Measurements from ENCODE around the gene PHF10. TPM values are rescaled to one million over a fixed set of nuclear protein-coding genes. Genes with fewer than 3 reads are reported as not detected.

PHF10 gene
- total RNA-seq, 1 donor: 64.5 TPM

GRCh38 chr6:169669889-169670288, 54.4 kb downstream of the PHF10 start:
- Histone ChIP-seq H3K27me3 (ENCODE audit: insufficient read depth, low read length) (no peaks in the 10 kb centered on the region), H3K4me1 (ENCODE audit: insufficient read depth, low read length) (peaks cover 9% of the 10 kb centered on the region), H3K9me3 (ENCODE audit: low read depth, low read length) (no peaks in the 10 kb centered on the region)

GRCh38 chr6:169669147-169669546, 55.2 kb downstream of the PHF10 start:
- Histone ChIP-seq H3K27me3 (ENCODE audit: insufficient read depth, low read length) (no peaks in the 10 kb centered on the region), H3K4me1 (ENCODE audit: insufficient read depth, low read length) (peaks cover 9% of the 10 kb centered on the region), H3K9me3 (ENCODE audit: low read depth, low read length) (no peaks in the 10 kb centered on the region), H3K4me3 (ENCODE audit: low read length) (no peak overlapping the region)

More at GRCh38 chr6:169669889-169670288, 54.4 kb downstream of the PHF10 start:
- no peak overlapping the region for H3K4me3 ChIP-seq (ENCODE audit: low read length)

GRCh38 chr6:169668203-169668847, 56.0 kb downstream of the PHF10 start:
- Histone ChIP-seq H3K4me1 (ENCODE audit: insufficient read depth, low read length) (peaks cover 9% of the 10 kb centered on the region), H3K27me3 (ENCODE audit: insufficient read depth, low read length) (no peaks in the 10 kb centered on the region)

GRCh38 chr6:169667716-169668115, 56.6 kb downstream of the PHF10 start:
- H3K4me3 ChIP-seq (ENCODE audit: low read length): no peak overlapping the region
- H3K27me3 ChIP-seq (ENCODE audit: insufficient read depth, low read length): no peaks in the 10 kb centered on the region
- H3K9me3 ChIP-seq (ENCODE audit: low read depth, low read length): no peaks in the 10 kb centered on the region
- peaks cover 9% of the 10 kb centered on the region for H3K4me1 ChIP-seq (ENCODE audit: insufficient read depth, low read length)

More at GRCh38 chr6:169668203-169668847, 56.0 kb downstream of the PHF10 start:
- no peak overlapping the region for H3K4me3 ChIP-seq (ENCODE audit: low read length)
- no peaks in the 10 kb centered on the region for H3K9me3 ChIP-seq (ENCODE audit: low read depth, low read length)

GRCh38 chr6:169666441-169666840, 57.9 kb downstream of the PHF10 start:
- H3K9me3 ChIP-seq (ENCODE audit: low read depth, low read length): no peaks in the 10 kb centered on the region
- no peaks in the 10 kb centered on the region for H3K27me3 ChIP-seq (ENCODE audit: insufficient read depth, low read length)
- peaks cover 9% of the 10 kb centered on the region for H3K4me1 ChIP-seq (ENCODE audit: insufficient read depth, low read length)
- H3K4me3 ChIP-seq (ENCODE audit: low read length): no peak overlapping the region

DNA sequence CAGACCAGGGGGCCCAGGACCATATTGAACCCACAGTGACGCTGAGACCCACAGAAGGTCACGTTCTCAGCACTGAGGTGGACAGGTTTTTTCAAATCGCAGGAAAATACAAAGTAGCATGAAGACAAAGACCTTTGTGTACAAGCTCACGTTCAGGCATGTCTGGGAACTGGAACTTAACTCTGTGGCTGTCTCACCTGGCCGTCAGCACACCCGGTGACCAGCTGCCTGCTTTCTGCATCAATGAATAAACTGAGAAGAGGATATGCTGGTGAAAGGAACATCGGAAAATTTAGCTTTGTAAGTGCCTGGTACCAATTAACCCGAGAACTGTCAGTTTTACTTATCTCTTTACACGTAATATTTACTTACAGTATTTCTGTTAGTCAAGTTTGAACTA, 59.0 kb downstream of the PHF10 start:
- Histone ChIP-seq H3K4me1 (ENCODE audit: insufficient read depth, low read length) (peaks cover 9% of the 10 kb centered on the region), H3K27me3 (ENCODE audit: insufficient read depth, low read length) (no peaks in the 10 kb centered on the region), H3K4me3 (ENCODE audit: low read length) (no peak overlapping the region), H3K9me3 (ENCODE audit: low read depth, low read length) (no peaks in the 10 kb centered on the region)

- H3K4me1 ChIP-seq (ENCODE audit: insufficient read depth, low read length): peaks cover under 1% of the 10 kb centered on the region
- no peak overlapping the region for H3K4me3 ChIP-seq (ENCODE audit: low read length)
- H3K9me3 ChIP-seq (ENCODE audit: low read depth, low read length): no peaks in the 10 kb centered on the region
- no peaks in the 10 kb centered on the region for H3K27me3 ChIP-seq (ENCODE audit: insufficient read depth, low read length)
These were observed 60.1 kb downstream of the PHF10 start for GRCh38 chr6:169664227-169664626.

DNA sequence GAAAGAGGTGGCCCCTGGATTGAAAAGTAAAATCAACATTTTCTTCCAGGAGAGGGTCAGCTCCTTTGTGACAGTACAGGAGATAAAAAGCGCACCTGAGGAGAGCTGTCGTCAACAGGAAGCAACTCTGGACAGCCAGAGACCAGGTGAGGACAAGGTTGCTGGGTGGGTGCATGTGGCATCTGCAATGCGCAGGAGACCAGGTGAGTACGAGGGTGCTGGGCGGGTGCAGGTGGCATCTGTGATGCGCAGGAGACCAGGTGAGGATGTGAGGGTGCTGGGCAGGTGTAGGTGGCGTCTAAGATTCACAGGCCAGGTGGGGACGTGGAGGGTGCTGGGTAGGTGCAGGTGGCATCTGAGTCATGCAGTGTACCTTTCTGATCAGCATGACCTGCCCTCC, 60.8 kb downstream of the PHF10 start:
- Histone ChIP-seq H3K27me3 (ENCODE audit: insufficient read depth, low read length) (no peaks in the 10 kb centered on the region), H3K4me3 (ENCODE audit: low read length) (no peak overlapping the region), H3K4me1 (ENCODE audit: insufficient read depth, low read length) (no peaks in the 10 kb centered on the region), H3K9me3 (ENCODE audit: low read depth, low read length) (no peaks in the 10 kb centered on the region)

DNA sequence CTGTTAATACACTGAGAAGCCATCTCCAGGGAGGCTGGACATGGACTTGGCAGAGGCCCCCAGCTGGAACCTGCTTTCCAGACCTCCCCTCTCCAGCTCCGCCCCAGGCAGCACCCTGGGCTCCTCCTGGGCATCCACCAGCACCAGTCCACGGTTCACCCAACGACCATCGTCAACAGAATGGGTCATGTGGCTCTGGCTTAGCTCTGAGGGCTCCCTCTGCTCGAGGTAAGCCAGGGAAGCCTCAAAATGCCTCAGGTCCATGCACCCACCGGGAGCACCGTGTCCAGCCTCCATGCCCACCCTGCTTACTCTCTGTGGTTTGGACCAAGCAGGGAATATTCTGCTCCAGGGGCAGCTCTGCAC, 62.9 kb downstream of the PHF10 start:
- Histone ChIP-seq H3K9me3 (ENCODE audit: low read depth, low read length) (no peaks in the 10 kb centered on the region), H3K4me1 (ENCODE audit: insufficient read depth, low read length) (no peaks in the 10 kb centered on the region), H3K27me3 (ENCODE audit: insufficient read depth, low read length) (no peaks in the 10 kb centered on the region), H3K4me3 (ENCODE audit: low read length) (no peak overlapping the region)

- H3K4me1 ChIP-seq (ENCODE audit: insufficient read depth, low read length): no peaks in the 10 kb centered on the region
- H3K27me3 ChIP-seq (ENCODE audit: insufficient read depth, low read length): no peaks in the 10 kb centered on the region
- no peaks in the 10 kb centered on the region for H3K9me3 ChIP-seq (ENCODE audit: low read depth, low read length)
- no peak overlapping the region for H3K4me3 ChIP-seq (ENCODE audit: low read length)
These were observed 63.4 kb downstream of the PHF10 start for GRCh38 chr6:169660751-169661390.

DNA sequence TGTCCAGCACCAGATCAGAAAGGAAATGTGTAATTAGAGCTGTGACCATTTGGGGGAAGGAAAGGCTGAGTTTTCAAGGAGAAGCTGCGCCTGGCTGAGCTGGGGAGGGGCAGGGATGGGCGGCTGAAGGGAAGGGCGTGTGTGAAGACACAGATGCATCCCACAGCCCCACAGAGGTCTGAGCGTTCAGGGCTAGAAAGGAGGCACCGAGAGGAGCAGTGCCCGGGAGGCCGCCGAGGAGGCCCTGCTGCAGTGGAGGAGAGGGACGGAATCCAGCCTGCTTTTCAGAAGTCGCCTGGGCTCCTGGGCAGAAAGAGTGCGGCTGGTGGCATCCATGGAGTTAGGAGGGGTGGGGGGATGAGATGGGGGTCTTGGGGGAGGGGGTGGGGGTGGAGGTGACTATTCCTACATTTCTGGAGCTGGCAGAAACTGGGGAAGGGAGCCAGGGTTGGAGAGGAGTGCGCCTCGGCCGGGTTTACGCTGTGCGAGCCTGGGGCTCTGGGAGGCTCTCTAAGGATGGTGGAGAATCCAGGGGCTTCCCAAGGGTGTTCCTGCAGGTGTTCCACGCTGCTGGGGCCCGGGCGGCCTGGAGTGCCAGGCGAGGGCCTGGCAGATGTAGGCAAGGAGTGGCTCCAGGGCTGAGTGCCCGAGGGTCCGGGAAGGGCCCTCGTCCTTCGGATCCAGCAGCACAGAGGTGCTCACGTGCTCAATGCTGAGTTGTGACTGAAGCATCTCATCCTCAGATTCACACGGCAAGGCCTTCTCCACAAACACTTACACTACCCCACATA, 64.3 kb downstream of the PHF10 start:
- Histone ChIP-seq H3K4me3 (ENCODE audit: low read length) (no peak overlapping the region), H3K4me1 (ENCODE audit: insufficient read depth, low read length) (no peaks in the 10 kb centered on the region), H3K9me3 (ENCODE audit: low read depth, low read length) (no peaks in the 10 kb centered on the region), H3K27me3 (ENCODE audit: insufficient read depth, low read length) (no peaks in the 10 kb centered on the region)

GRCh38 chr6:169657284-169657610, 67.1 kb downstream of the PHF10 start:
- no peak overlapping the region for H3K4me3 ChIP-seq (ENCODE audit: low read length)
- no peaks in the 10 kb centered on the region for H3K9me3 ChIP-seq (ENCODE audit: low read depth, low read length)

GRCh38 chr6:169656546-169657283, 67.6 kb downstream of the PHF10 start:
- Histone ChIP-seq H3K27me3 (ENCODE audit: insufficient read depth, low read length) (no peaks in the 10 kb centered on the region), H3K9me3 (ENCODE audit: low read depth, low read length) (no peaks in the 10 kb centered on the region), H3K4me1 (ENCODE audit: insufficient read depth, low read length) (no peaks in the 10 kb centered on the region), H3K4me3 (ENCODE audit: low read length) (no peak overlapping the region)

More at GRCh38 chr6:169657284-169657610, 67.1 kb downstream of the PHF10 start:
- Histone ChIP-seq H3K4me1 (ENCODE audit: insufficient read depth, low read length) (no peaks in the 10 kb centered on the region), H3K27me3 (ENCODE audit: insufficient read depth, low read length) (no peaks in the 10 kb centered on the region)

- no peaks in the 10 kb centered on the region for H3K4me1 ChIP-seq (ENCODE audit: insufficient read depth, low read length)
- H3K4me3 ChIP-seq (ENCODE audit: low read length): peak overlapping the region; percentile 37
- no peaks in the 10 kb centered on the region for H3K27me3 ChIP-seq (ENCODE audit: insufficient read depth, low read length)
- H3K9me3 ChIP-seq (ENCODE audit: low read depth, low read length): no peaks in the 10 kb centered on the region
These were observed 69.5 kb downstream of the PHF10 start for GRCh38 chr6:169654598-169655391.
